ENCODE results near the gene MADD.
A peak's percentile ranks its signal among the peaks of the same experiment; 100 is the strongest.

DNA sequence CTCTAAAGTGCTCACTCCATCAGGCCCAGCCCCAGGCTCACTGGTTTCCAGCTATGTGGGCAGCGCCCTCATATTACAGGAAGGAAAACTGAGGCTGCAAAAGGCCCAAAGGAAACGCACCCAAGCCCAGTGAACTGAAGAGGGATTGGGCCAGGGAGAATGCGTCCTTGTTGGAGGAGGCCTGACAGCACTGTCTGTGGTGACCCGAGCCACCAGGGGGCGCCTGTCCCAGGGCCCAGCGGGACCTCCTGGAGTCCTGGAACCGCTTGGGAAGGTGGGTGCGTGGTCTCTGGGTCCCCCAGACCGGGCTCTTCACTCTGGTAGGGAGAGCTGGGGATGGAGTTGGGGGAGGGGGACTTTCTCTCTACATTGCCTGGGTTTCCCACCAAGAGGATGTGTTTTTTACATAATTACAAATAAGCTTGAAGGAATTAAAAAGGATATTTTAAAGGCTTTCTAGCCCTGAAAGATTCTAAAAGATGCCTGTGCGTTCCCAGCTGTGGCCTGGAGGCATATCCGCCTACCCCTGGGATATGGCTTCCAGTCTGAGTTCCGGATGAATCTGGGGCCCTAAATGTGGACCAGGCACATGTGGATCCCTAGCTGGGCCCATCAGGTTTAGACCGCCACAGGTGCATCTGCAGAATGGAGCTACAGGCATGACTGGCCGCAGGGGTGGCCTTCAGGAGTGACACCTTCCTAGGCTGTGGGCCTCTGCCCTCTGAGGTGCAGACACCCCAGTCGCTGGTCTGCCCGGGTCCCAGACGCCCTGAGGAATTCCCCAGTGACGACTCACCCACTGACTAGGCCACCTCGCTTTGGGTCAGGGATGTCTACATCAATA is 104.2 kb downstream of the MADD start:
- TF ChIP-seq POLR2A (IDR thresholded peaks at IDR 0.05; ENCODE audit: low read depth, low read length): peak; percentile 19; the same call in 1 of the 2 replicates
- TF ChIP-seq BHLHE40 (IDR thresholded peaks at IDR 0.05; ENCODE audit: borderline replicate concordance in 1 of 2, low read depth in 2 of 2, low read length in 1 of 2): 0 out of 4 replicates have a peak, but pooled peaks have one; percentile 7 to 22
- TF ChIP-seq SIN3A (IDR thresholded peaks at IDR 0.05; ENCODE audit: low read depth, low read length): no peak
- TF ChIP-seq ZNF274 (IDR thresholded peaks at IDR 0.05; ENCODE audit: insufficient read depth, insufficient read length): no peak
- TF ChIP-seq RBBP5 (conservative IDR thresholded peaks at IDR 0.05): no peak
- no peak for TF ChIP-seq SP1 (IDR thresholded peaks at IDR 0.05; ENCODE audit: low read depth, low read length)
- TF ChIP-seq, protein P1, sequence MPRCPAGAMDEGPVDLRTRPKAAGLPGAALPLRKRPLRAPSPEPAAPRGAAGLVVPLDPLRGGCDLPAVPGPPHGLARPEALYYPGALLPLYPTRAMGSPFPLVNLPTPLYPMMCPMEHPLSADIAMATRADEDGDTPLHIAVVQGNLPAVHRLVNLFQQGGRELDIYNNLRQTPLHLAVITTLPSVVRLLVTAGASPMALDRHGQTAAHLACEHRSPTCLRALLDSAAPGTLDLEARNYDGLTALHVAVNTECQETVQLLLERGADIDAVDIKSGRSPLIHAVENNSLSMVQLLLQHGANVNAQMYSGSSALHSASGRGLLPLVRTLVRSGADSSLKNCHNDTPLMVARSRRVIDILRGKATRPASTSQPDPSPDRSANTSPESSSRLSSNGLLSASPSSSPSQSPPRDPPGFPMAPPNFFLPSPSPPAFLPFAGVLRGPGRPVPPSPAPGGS (IDR thresholded peaks at IDR 0.05; ENCODE audit: borderline replicate concordance, insufficient read depth, low read depth, low read length, poor library complexity, severe bottlenecking): no peak
- TF ChIP-seq HDAC6 (IDR thresholded peaks at IDR 0.05; ENCODE audit: unreplicated experiment): no peak
- TF ChIP-seq, protein P2, sequence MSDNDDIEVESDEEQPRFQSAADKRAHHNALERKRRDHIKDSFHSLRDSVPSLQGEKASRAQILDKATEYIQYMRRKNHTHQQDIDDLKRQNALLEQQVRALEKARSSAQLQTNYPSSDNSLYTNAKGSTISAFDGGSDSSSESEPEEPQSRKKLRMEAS (IDR thresholded peaks at IDR 0.05; ENCODE audit: low read depth, low read length): no peak

Data from GM12878 (cell line).